ENCODE results near the gene WNT10A.

- TF ChIP-seq CTCF (IDR thresholded peaks at IDR 0.05) = no peak
- TF ChIP-seq EZH2 (IDR thresholded peaks at IDR 0.05; ENCODE audit: borderline replicate concordance, insufficient read depth, low read depth, low read length, poor library complexity, severe bottlenecking) = no peak
Observed at GRCh38 chr2:218925434-218925833, 44.8 kb downstream of the WNT10A start.
